Epithelial cell of proximal tubule (primary cell): ENCODE results near the gene ST8SIA1. TPM values are rescaled to one million over a fixed set of nuclear protein-coding genes. Genes with fewer than 3 reads are reported as not detected.

Experiments
- DNase-seq: peaks from one replicate; pipeline ENCODE4 v3.0.0-alpha.2; 2011; ENCODE audit warnings: low read depth
- H3K4me3 ChIP-seq: 2 replicates; pipeline ENCODE4 v1.5.1; 2011; ENCODE audit warnings: low read depth, mild to moderate bottlenecking, low read length
- total RNA-seq: library from RNA; depleted of rRNA; stranded (reverse); fragments of >200 nt; gene quantifications from 2 replicates; pipeline ENCODE4 v1.2.3, GENCODE V29; 2015
- TF ChIP-seq, protein P1 (sequence below): conservative IDR thresholded peaks from 2 replicates; pipeline ENCODE4 v1.5.1; 2012; ENCODE audit warnings: low read depth, mild to moderate bottlenecking, low read length

ST8SIA1 gene
- total RNA-seq, 1 donor from 2014 or later, result 1.0 TPM

GRCh38 chr12:22248121-22248520 lies 86.4 kb downstream of the ST8SIA1 start:
- no peak for DNase-seq
- H3K4me3 ChIP-seq, result no peak overlapping the region
- TF ChIP-seq, protein P1, sequence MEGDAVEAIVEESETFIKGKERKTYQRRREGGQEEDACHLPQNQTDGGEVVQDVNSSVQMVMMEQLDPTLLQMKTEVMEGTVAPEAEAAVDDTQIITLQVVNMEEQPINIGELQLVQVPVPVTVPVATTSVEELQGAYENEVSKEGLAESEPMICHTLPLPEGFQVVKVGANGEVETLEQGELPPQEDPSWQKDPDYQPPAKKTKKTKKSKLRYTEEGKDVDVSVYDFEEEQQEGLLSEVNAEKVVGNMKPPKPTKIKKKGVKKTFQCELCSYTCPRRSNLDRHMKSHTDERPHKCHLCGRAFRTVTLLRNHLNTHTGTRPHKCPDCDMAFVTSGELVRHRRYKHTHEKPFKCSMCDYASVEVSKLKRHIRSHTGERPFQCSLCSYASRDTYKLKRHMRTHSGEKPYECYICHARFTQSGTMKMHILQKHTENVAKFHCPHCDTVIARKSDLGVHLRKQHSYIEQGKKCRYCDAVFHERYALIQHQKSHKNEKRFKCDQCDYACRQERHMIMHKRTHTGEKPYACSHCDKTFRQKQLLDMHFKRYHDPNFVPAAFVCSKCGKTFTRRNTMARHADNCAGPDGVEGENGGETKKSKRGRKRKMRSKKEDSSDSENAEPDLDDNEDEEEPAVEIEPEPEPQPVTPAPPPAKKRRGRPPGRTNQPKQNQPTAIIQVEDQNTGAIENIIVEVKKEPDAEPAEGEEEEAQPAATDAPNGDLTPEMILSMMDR, result no peak

DNA sequence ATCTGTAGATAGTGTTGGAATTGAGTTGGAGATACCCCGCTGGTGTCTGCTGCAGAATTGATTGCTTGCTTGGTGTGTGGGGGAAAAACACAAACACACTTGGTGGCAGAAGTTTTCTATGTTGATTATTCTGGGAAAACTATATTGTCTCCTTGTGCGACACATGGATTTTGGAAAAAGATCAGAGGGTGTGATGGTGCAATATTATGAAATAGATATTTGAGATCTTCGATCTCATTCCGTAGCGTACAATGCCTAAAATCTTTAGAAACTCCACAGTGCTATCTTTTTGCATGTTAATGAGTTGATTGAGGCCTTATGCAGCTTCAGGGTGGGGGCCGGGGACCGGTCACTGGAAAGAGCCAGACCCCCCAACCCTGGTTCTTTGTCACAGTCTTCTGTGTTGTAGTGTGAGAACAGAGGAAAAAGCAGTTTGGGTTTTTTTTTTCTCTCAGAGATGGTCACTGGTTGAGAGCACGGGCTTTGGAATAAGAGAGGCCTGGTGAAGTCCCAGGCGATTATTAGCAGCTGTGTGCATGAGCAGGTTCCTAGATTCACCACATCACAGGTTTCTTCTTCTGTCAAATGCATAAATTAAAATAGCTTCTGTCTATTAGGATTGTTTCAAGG lies 88.2 kb downstream of the ST8SIA1 start:
- no peak for DNase-seq
- TF ChIP-seq, protein P1, result no peak
- no peak overlapping the region for H3K4me3 ChIP-seq

- no peak for DNase-seq
- TF ChIP-seq, protein P1, result no peak
- no peak overlapping the region for H3K4me3 ChIP-seq
Observed at GRCh38 chr12:22242726-22243125, 91.8 kb downstream of the ST8SIA1 start.

DNA sequence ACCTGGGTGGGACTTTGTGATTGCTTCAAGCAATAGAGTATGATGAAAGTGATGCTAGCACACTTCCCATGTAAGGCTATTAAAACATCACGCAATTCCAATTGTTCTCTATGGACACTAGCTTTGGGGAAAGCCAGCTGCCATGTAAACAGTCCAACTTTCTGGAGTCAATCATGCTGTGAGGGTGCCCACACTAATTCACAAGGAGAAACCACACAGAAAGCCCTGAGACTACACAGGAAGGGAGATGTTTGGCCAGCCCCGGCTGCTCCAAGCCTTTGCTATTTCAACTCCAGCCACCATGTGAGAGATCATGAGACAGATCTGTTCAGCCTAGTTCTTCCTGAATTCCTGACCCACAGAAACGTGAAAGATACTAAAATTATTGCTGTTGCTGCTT lies 96.3 kb downstream of the ST8SIA1 start:
- TF ChIP-seq, protein P1, result no peak
- DNase-seq, result no peak
- no peak overlapping the region for H3K4me3 ChIP-seq

DNA sequence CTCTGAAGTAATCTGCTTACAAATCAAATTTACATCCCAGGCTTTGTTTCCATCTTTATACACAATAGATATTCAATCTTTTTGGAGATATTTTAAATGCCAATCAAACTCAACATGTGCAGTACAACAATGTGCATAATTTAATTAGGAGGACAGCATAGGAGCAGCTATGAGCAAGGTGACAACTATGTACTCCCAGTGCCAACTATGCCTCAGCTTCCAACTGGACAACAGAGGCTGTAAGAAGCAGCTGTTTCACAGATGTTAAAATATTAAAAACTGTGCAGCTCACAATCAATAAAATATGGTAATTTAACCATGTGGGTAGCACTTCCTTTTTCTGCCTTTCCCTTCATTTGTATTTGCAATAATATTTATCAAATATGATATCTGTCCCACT lies 99.9 kb downstream of the ST8SIA1 start:
- DNase-seq, result no peak
- TF ChIP-seq, protein P1, result no peak
- no peak overlapping the region for H3K4me3 ChIP-seq

- H3K4me3 ChIP-seq, result no peak overlapping the region
- no peak for DNase-seq
- TF ChIP-seq, protein P1, result peak; percentile 34
Observed at GRCh38 chr12:22231836-22232235, 102.7 kb downstream of the ST8SIA1 start.

DNA sequence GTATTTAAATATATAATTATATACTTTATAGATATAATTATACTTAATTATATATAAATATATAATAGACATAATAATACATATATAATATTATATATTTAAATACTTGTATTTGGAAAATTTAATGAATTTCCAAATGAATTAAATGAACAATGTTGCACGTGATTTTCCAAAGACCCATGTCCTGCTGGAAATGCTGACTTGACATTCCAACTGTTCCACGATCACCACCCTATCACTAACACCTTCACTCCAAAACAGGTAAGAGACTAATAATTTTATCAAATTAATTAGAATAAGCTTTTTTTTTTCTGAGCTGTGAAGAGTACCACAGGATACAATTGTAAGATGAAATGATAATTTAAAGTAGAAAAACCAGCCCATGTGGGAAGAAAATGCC lies 103.4 kb downstream of the ST8SIA1 start:
- H3K4me3 ChIP-seq, result no peak overlapping the region
- TF ChIP-seq, protein P1, result no peak
- DNase-seq, result no peak
